HG03354 (cell line): Measurements from ENCODE around the gene CCDC169.

ENCODE experiments used
- ATAC-seq: cut with Tn5 transposase; IDR thresholded peaks from one replicate; pipeline ENCODE4 v1.9.1; 2021; ENCODE audit warnings: mild to moderate bottlenecking; ENCODE audit not compliant: unreplicated experiment, poor library complexity, severe bottlenecking

Gene CCDC169

DNA sequence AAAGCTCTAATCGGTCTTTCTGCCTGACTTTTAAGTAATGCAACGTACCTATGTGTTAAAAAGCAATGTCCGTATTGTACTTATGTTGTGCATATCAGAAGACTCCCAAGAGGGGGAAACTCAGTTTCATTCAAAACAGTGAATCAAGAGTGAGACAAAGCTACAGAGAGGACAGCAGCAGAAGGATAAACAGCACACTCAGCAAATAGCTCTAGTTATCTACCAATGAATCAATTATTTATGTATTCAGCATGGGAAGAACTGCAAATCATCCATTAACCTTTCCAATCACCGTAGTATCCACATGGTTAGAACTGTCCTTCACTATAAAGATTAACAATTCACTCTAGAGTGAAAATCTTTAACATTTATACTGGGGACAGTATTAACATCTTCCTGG is 46.6 kb downstream of the CCDC169 start:
- ATAC-seq, result no peak

GRCh38 chr13:36248700-36249099 is 48.9 kb downstream of the CCDC169 start:
- no peak for ATAC-seq

- ATAC-seq, result no peak
Measured at GRCh38 chr13:36244990-36245389, 52.6 kb downstream of the CCDC169 start.

GRCh38 chr13:36244073-36244472 is 53.5 kb downstream of the CCDC169 start:
- no peak for ATAC-seq

GRCh38 chr13:36242761-36243160 is 54.9 kb downstream of the CCDC169 start:
- no peak for ATAC-seq

GRCh38 chr13:36231236-36231635 is 66.4 kb downstream of the CCDC169 start:
- no peak for ATAC-seq

- ATAC-seq, result no peak
Measured at GRCh38 chr13:36224730-36225129, 72.9 kb downstream of the CCDC169 start.

DNA sequence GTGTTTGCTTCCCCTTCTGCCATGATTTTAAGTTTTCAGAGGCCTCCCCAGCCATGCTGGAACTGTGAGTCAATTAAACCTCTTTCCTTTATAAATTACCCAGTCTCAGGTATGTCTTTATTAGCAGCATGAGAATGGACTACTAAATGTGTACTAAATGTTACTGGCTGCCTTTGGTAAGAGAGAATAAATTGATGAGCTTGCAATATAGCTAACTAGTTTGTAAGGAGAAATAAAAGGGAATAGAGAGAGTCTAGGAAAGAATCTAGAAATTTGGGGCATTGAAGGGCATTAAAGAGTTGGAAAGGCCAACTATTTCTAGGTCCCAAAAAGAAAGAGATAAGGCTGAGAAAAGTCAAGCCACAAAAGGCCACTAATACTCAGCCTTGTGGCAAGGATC is 77.7 kb downstream of the CCDC169 start:
- ATAC-seq, result no peak

DNA sequence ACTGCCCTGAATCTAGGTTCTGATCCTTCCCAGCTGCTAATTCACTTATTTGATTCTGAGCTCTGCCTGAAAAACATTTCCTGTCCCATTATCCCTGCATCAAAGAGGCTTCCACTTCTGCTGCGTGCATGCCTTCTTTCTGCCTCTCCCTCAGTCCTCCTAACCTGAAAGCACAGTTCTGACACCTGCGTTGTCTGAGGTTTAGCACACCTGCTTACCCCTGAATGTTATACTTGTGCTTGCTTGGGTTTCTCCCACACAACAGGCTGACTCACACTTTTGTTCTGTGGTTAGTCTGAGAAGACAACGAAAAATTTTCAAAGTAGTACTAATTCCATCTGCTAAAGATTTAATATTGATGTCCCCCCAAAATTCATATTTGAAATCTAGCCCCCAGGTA is 80.2 kb downstream of the CCDC169 start:
- no peak for ATAC-seq

DNA sequence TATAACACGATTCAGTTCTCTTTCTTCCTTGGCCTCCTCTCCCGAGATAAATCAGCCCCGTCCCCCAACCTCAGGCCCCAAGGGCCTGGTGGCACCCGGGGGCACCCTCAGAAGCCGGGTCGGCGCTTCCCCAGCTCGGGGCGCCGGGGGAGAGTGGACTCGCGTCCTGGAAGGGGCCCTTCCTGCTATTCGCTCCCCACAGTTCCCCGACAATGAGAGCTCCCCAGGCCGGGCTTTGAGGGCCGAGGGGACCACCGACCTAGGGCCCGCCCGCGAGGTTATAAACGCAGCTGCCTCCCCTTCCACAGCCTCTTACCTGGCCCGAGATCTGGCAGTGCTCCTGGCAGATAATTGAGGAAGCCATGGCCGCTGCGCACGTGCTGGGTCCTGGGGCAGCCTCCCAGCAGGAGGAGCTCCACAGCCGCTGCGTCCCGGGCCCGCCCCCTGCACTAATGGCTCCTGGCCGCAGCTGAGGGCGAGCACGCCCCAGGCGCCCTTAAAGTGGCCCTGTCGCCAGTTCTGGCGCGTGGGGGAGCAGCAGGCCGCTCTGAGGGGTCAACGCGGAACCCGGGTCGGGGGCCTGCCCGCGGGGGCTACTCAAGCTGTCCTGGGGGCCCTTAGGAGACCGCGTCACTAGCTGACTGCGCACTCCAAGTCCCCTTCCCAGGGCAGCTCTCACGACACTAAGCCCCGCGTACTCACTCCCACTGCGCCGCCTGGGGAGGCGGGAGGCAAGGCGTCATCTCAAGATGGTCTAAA is 83.3 kb downstream of the CCDC169 start, which contains the start of gene SOHLH2:
SOHLH2 (minus strand) TSS at position 394 of the 759 bp plus-strand sequence; CDS start at position 364, 30 bp downstream.
- no peak for ATAC-seq

DNA sequence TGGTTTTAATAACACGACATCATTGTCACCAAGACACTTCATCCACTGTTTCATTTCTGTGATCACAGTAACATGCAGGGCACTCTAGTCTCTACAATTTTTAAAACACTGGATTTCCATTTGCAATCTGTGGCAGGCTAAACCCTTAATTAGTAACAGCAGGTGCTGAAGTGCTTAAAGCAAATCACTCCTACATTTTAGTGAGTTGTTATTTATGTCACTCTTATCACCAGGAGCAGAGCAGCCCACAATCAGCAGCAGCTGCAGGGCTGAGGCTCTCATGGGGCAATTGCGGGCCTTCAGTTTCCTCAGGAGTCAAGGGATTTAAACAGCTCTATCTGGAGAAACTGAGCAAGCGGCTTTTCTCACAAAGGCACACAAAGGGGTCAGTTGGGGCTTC is 84.8 kb downstream of the CCDC169 start:
- no peak for ATAC-seq

- ATAC-seq, result no peak
Measured at GRCh38 chr13:36211567-36211966, 86.0 kb downstream of the CCDC169 start.

DNA sequence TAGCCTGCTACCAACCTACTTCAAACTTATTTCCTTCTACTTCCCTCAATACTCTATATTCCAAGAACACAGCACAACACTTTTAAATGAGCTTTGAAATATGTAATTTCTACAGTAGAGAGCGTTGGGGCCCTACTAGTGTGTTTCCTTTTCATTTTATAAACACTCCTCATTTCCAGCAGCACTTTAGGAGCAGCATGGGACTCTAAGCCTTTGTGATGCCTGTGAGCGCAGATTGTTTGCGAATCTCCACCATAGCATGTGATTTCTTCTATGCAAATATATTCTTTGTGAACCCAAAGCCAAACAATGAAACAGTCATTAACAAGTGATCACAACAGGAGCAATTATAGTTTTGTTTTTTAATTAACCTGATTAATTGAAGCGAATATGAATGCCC is 86.9 kb downstream of the CCDC169 start:
- no peak for ATAC-seq

- ATAC-seq, result no peak
Measured at GRCh38 chr13:36207672-36208071, 89.9 kb downstream of the CCDC169 start.

- ATAC-seq, result no peak
Measured at GRCh38 chr13:36193151-36193855, 104.3 kb downstream of the CCDC169 start.

DNA sequence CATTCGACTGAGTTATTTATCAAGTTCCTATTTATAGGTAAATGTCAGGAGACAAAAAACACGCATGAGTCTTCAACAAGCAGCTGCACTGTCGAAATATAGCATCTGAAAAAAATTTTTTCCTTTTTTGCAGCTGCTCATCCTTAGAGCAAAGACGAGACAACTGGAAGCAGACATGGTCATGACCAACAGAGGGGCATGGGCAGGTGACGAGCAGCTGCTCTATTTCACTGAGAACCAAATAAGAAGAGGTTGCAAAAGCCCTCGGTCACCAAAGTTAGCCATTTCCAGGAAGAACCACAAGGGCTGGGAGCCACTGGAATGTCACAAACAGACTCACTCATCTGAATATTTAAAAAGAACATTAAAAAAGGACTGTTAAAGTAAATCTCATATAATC is 105.4 kb downstream of the CCDC169 start:
- ATAC-seq, result no peak

- no peak for ATAC-seq
Measured at GRCh38 chr13:36190771-36191170, 106.8 kb downstream of the CCDC169 start.

DNA sequence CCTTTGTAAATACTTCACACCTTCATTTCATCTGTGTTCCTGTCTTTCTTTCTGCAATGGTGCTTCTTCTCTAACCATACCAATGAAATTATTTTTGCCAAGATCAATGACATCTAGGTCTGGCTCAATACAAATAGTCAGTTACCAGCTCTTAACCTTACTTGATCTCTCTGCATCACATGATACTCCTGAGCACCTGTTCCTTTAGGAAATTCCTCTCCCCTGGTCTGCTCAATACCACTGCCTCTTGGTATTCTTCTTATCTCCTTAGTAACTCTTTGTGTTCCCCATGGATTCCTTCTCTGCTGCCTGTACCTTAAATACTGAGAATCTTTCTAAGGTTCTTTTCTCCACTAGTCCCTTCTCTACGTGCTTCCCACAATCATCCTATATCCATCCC is 109.2 kb downstream of the CCDC169 start:
- ATAC-seq, result no peak

GRCh38 chr13:36183901-36184300 is 113.7 kb downstream of the CCDC169 start:
- ATAC-seq, result no peak
